HepG2 (cell line): ENCODE data around the gene FRMPD3. TPM values are rescaled to one million over a fixed set of nuclear protein-coding genes. Genes with fewer than 3 reads are reported as not detected.

Experiments
- ATAC-seq: fragments of 200-7000 bp; cut with Tn5 transposase; 3 replicates; pipeline ENCODE4 v1.9.1; 2020; ENCODE audit warnings: mild to moderate bottlenecking, moderate library complexity
- BruUV-seq: library from RNA; stranded (reverse); fragments of 400-500 nt; replicated peaks from 2 replicates; lab custom pipeline; 2021; lab: Mats Ljungman, UMichigan
- CTCF ChIA-PET: fragments of 300-600 bp; formaldehyde crosslinking; extraction: SDS; loops from one replicate; lab custom pipeline; 2021; ENCODE audit warnings: low total read pairs, inconsistent platforms, low intra/inter-chr PET ratio; lab: Yijun Ruan, JAX
- POLR2A ChIA-PET: fragments of 350-600 bp; sonication (Branson Sonifier 250); formaldehyde crosslinking; loops from one replicate; lab custom pipeline; 2020; ENCODE audit warnings: antibody characterized with exemption, inconsistent platforms; lab: Yijun Ruan, JAX
- DNase-seq: peaks from one replicate; pipeline ENCODE4 v3.0.0-alpha.2; 2015; ENCODE audit warnings: low spot score
- FAIRE-seq: peaks from 3 replicates; lab custom pipeline; 2011; peaks lifted over from hg19 to GRCh38; lab: Jason Lieb, UNC
- H2AFZ ChIP-seq: one replicate; pipeline ENCODE4 v1.6.1; 2011; ENCODE audit warnings: low read length, inconsistent platforms
- H3K27ac ChIP-seq: fragments of 300-600 bp; 3 replicates; pipeline ENCODE4 v1.8.0; 2011; ENCODE audit warnings: mixed run types, mild to moderate bottlenecking, mixed read lengths, low read length, inconsistent platforms; ENCODE audit not compliant: insufficient read depth; ENCODE audit errors: extremely low read length
- H3K27me3 ChIP-seq, 2 experiments: fragments of 200-600 bp in 1 of 2; 2 replicates in 1 of 2; 3 replicates in 1 of 2; pipeline versions ENCODE4 v1.6.0 to v1.8.0; 2011; ENCODE audit warnings: low read length in 2 of 2, mild to moderate bottlenecking in 2 of 2, moderate library complexity in 2 of 2, inconsistent platforms in 1 of 2; ENCODE audit not compliant: insufficient read depth in 2 of 2, control insufficient read depth in 1 of 2
- H3K36me3 ChIP-seq, 2 experiments: fragments of 200-600 bp in 1 of 2; replicated peaks in 1 of 2; 2 replicates in 1 of 2; 3 replicates in 1 of 2; pipeline versions ENCODE4 v1.5.1 to v1.8.0; 2011; ENCODE audit warnings: low read length in 2 of 2, inconsistent platforms in 1 of 2; ENCODE audit not compliant: insufficient read depth in 2 of 2, control insufficient read depth in 1 of 2
- H3K4me1 ChIP-seq: 2 replicates; pipeline ENCODE4 v1.5.1; 2012; ENCODE audit warnings: low read length, inconsistent platforms; ENCODE audit not compliant: insufficient read depth
- H3K4me2 ChIP-seq: 2 replicates; pipeline ENCODE4 v1.6.0; 2011; ENCODE audit warnings: low read depth, low read length, inconsistent platforms
- H3K4me3 ChIP-seq, 3 experiments: fragments of 200-600 bp in 1 of 3; sonication (generic), shearing (Covaris generic) in 1 of 3; replicated peaks in 1 of 3; 2 replicates each; pipeline ENCODE4 v1.5.1; 2011 to 2016; ENCODE audit warnings: low read length in 3 of 3, inconsistent platforms in 2 of 3, low read depth in 2 of 3, mild to moderate bottlenecking in 2 of 3, control low read depth in 1 of 3, mixed read lengths in 1 of 3; ENCODE audit not compliant: insufficient read depth in 1 of 3
- H3K79me2 ChIP-seq: one replicate; pipeline ENCODE4 v1.6.1; 2011; ENCODE audit warnings: low read length, inconsistent platforms; ENCODE audit not compliant: insufficient read depth
- H3K9ac ChIP-seq: 2 replicates; pipeline ENCODE4 v1.6.0; 2011; ENCODE audit warnings: mild to moderate bottlenecking, low read depth, low read length, inconsistent platforms; ENCODE audit not compliant: insufficient read depth
- H3K9me3 ChIP-seq: 2 replicates; pipeline ENCODE4 v1.5.1; 2012; ENCODE audit warnings: mild to moderate bottlenecking, low read length
- H4K20me1 ChIP-seq: 2 replicates; pipeline ENCODE4 v1.6.0; 2011; ENCODE audit warnings: inconsistent platforms, mild to moderate bottlenecking, low read length, moderate library complexity; ENCODE audit not compliant: insufficient read depth
- ARHGAP35 ChIP-seq: sonication (generic); formaldehyde crosslinking; IDR thresholded peaks from 2 replicates; pipeline ENCODE4 v1.9.0; 2022; ENCODE audit warnings: mild to moderate bottlenecking, inconsistent platforms, moderate library complexity, missing genetic modification reagents, borderline replicate concordance
- CBX1 ChIP-seq: IDR thresholded peaks from one replicate; pipeline ENCODE4 v1.6.1; 2016; ENCODE audit warnings: antibody characterized with exemption, low read depth
- FOSL1 ChIP-seq: sonication (generic); formaldehyde crosslinking; IDR thresholded peaks from 2 replicates; pipeline ENCODE4 v1.9.0; 2021; ENCODE audit warnings: missing genetic modification reagents, borderline replicate concordance
- FOXA3 ChIP-seq: IDR thresholded peaks from 2 replicates; pipeline ENCODE4 v1.6.1; 2016; ENCODE audit warnings: missing genetic modification reagents, missing compliant biosample characterization
- HNRNPL ChIP-seq: fragments of 200-400 bp; formaldehyde crosslinking; IDR thresholded peaks from 2 replicates; pipeline ENCODE4 v1.6.1; 2017; ENCODE audit warnings: mild to moderate bottlenecking, low read depth, low read length
- KDM1A ChIP-seq: IDR thresholded peaks from 2 replicates; pipeline ENCODE4 v1.6.1; 2016; ENCODE audit warnings: missing compliant biosample characterization
- MAFK ChIP-seq, 2 experiments: IDR thresholded peaks in 1 of 2; conservative IDR thresholded peaks in 1 of 2; 2 replicates each; pipeline ENCODE4 v1.6.1; 2011; ENCODE audit warnings: improper control_type of control experiment in 2 of 2, low read length in 2 of 2
- MIER3 ChIP-seq: IDR thresholded peaks from 2 replicates; pipeline ENCODE4 v1.6.1; 2016; ENCODE audit warnings: missing compliant biosample characterization, borderline replicate concordance
- MLLT10 ChIP-seq: sonication (generic); formaldehyde crosslinking; IDR thresholded peaks from 2 replicates; pipeline ENCODE4 v1.4.0; 2020; ENCODE audit warnings: missing genetic modification reagents
- NFATC3 ChIP-seq: sonication (generic); formaldehyde crosslinking; IDR thresholded peaks from 2 replicates; pipeline ENCODE4 v1.5.1; 2020; ENCODE audit warnings: mild to moderate bottlenecking, missing genetic modification reagents
- NFYB ChIP-seq: sonication (generic); formaldehyde crosslinking; IDR thresholded peaks from 2 replicates; pipeline ENCODE4 v1.4.0; 2020; ENCODE audit warnings: missing genetic modification reagents
- PAF1 ChIP-seq: IDR thresholded peaks from 2 replicates; pipeline ENCODE4 v1.6.1; 2016; ENCODE audit warnings: missing genetic modification reagents, missing compliant biosample characterization
- PAX8 ChIP-seq: sonication (generic); formaldehyde crosslinking; IDR thresholded peaks from 2 replicates; pipeline ENCODE4 v1.8.0; 2022; ENCODE audit warnings: mild to moderate bottlenecking, missing genetic modification reagents, borderline replicate concordance
- PITX1 ChIP-seq: sonication (generic); formaldehyde crosslinking; IDR thresholded peaks from 2 replicates; pipeline ENCODE4 v1.5.1; 2020; ENCODE audit warnings: mild to moderate bottlenecking, missing genetic modification reagents
- TAF15 ChIP-seq: fragments of 200-400 bp; formaldehyde crosslinking; IDR thresholded peaks from one replicate; pipeline ENCODE4 v1.6.1; 2018; ENCODE audit warnings: mild to moderate bottlenecking, low read depth, low read length; ENCODE audit not compliant: poor library complexity, severe bottlenecking
- TCF7L2 ChIP-seq: IDR thresholded peaks from 2 replicates; pipeline ENCODE4 v1.6.1; 2011; ENCODE audit warnings: mild to moderate bottlenecking, low read depth, low read length, moderate library complexity
- ZFP36L2 ChIP-seq: sonication (generic); formaldehyde crosslinking; IDR thresholded peaks from 2 replicates; pipeline ENCODE4 v1.4.0; 2020; ENCODE audit warnings: missing genetic modification reagents
- ZMYM3 ChIP-seq: sonication (generic); formaldehyde crosslinking; IDR thresholded peaks from 2 replicates; pipeline ENCODE4 v1.5.1; 2020; ENCODE audit warnings: mild to moderate bottlenecking, missing genetic modification reagents
- ZNF101 ChIP-seq: sonication (generic); formaldehyde crosslinking; IDR thresholded peaks from 2 replicates; pipeline ENCODE4 v1.4.0; 2020; ENCODE audit warnings: mild to moderate bottlenecking, low read depth, missing genetic modification reagents, borderline replicate concordance
- ZNF331 ChIP-seq: sonication (generic); formaldehyde crosslinking; IDR thresholded peaks from 2 replicates; pipeline ENCODE4 v1.4.0; 2020; ENCODE audit warnings: missing genetic modification reagents
- ZNF337 ChIP-seq: sonication (generic); formaldehyde crosslinking; IDR thresholded peaks from 2 replicates; pipeline ENCODE4 v1.5.1; 2020; ENCODE audit warnings: missing genetic modification reagents, low read depth, mild to moderate bottlenecking, borderline replicate concordance
- ZNF616 ChIP-seq: sonication (generic); formaldehyde crosslinking; IDR thresholded peaks from 2 replicates; pipeline ENCODE4 v1.5.0; 2020; ENCODE audit warnings: low read depth, mild to moderate bottlenecking, missing genetic modification reagents
- ZSCAN9 ChIP-seq: IDR thresholded peaks from 2 replicates; pipeline ENCODE4 v1.6.1; 2016; ENCODE audit warnings: borderline replicate concordance
- WGBS: methylation state at CpG from one replicate; pipeline ENCODE4 v1.1.6; 2017; ENCODE audit warnings: low lambda C conversion rate; 5-methylcytosine and 5-hydroxymethylcytosine counted together
- in situ Hi-C: cut with HindIII; loops from 2 replicates; pipeline ENCODE4 v1.10.0; 2017; ENCODE audit warnings: low pct_unique_long_range_greater_than_20kb; ENCODE audit not compliant: extremely low pct_ligation_motif_present
- intact Hi-C: fragments of 100-400 bp; cut with micrococcal nuclease; formaldehyde crosslinking; loops from one replicate; pipeline ENCODE4 v1.10.0; 2022; ENCODE audit not compliant: unreplicated experiment
- polyA plus RNA-seq, 8 experiments: library from polyadenylated mRNA; depleted of rRNA in 3 of 8; stranded (reverse) in 7 of 8; unstranded in 1 of 8; fragments of >200 nt; fragmentation: Illumina TruSeq in 4 of 8; extraction: Trizol in 4 of 8; gene quantifications; 2 replicates each; pipeline versions ENCODE4 v1.2.1 to v1.2.3, GENCODE V29; 2011 to 2016; ENCODE audit warnings: low read depth in 4 of 8, missing spikeins in 1 of 8, mixed read lengths in 1 of 8; ENCODE audit not compliant: insufficient read depth in 1 of 8
- total RNA-seq, 5 experiments: library from RNA; depleted of rRNA; stranded (reverse); fragments of >200 nt; fragmentation: Illumina TruSeq; extraction: Trizol; gene quantifications; 2 replicates each; pipeline ENCODE4 v1.2.3, GENCODE V29; 2016; ENCODE audit warnings: low read depth in 1 of 5
- TF ChIP-seq, protein P1 (sequence below): sonication (generic); formaldehyde crosslinking; IDR thresholded peaks from 2 replicates; pipeline ENCODE4 v1.5.0; 2020; ENCODE audit warnings: missing genetic modification reagents

The FRMPD3 gene
- total and polyA plus RNA-seq, 2 of the 13 experiments (the other 11 are each of a cell fraction or from before 2014, with no cell fraction given): not detected

DNA sequence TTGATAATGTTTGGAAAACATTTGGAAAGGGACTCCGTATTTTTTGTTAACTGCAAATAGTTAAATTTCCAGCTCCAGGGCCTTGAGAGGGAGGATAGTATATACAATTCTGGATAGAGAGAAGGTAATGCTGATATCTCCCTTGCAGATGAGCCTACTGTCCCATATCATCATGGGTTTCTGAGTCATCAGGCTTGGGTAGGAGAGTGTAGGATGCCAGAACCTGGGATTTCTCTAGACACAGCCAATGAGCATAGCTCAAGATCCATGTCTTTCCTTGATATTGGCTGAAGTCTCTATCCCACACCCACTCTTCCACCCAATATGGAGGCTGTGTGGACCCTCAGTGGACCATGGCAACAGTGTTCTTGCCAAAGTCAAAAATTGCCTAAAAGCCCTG lies 7.8 kb downstream of the FRMPD3 start (continued):
- TF ChIP-seq ZNF101 (CRISPR knock-in tag): no peak
- TF ChIP-seq ZFP36L2 (CRISPR knock-in tag): no peak
- TF ChIP-seq MAFK (conservative IDR thresholded peaks at IDR 0.05 in 1 of 2, IDR thresholded peaks at IDR 0.05 in 1 of 2; ENCODE audit: low read length in 2 of 2): no peak
- no peak for TF ChIP-seq HNRNPL
- no peak for TF ChIP-seq PITX1 (CRISPR knock-in tag)
- no peak for TF ChIP-seq MLLT10 (CRISPR knock-in tag)
- no peak for TF ChIP-seq ZMYM3 (CRISPR knock-in tag)
- TF ChIP-seq KDM1A (CRISPR knock-in tag): no peak

DNA sequence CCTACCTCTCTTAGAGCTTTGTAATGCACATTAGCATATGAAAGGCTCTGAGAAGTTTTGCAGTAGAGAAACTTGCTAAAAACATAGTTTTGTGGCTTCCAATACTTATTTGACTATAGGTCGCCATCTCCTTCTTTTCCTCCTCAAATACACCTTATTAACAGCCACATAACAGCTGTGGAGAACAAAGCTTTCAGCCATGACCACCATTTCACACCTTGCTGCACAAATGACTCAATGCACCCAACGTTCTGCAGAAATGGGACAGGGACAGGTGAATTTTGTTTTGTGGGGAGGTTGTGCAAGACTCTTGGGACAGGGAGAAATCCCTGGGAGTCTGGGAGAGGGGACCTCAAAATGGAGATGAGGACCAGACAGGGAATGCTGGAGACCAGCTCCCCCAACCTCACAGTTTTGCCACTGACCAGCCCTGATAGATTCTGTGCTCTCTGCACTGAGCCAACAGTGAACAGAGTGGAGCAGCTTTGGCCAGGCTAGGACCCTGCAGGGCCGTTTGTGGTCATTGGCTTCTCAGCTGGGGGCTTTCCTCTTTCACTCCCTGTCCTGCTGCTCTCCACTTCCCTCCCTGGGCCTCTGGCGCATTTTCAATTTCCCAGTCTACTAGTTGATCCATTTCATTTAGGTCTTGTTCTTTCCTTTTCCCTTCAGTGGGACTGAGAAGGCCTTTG lies 16.6 kb downstream of the FRMPD3 start:
- no peak overlapping the region for H3K4me3 ChIP-seq
- POLR2A ChIA-PET: no interaction called here
- CTCF ChIA-PET: no interaction called here
- H3K4me1 ChIP-seq: no peaks in the 10 kb centered on the region
- intact Hi-C loops (no loop called here), in situ Hi-C loops (no loop called here)
- TF ChIP-seq PAX8 (no peak), TAF15 (no peak), FOXA3 (CRISPR knock-in tag) (no peak), ZSCAN9 (CRISPR knock-in tag) (no peak), ZNF616 (CRISPR knock-in tag) (no peak), ZNF337 (CRISPR knock-in tag) (no peak), MIER3 (CRISPR knock-in tag) (no peak), CBX1 (no peak), ARHGAP35 (CRISPR knock-in tag) (no peak), FOSL1 (CRISPR knock-in tag) (no peak), PAF1 (no peak), NFYB (CRISPR knock-in tag) (no peak), NFATC3 (CRISPR knock-in tag) (no peak), TCF7L2 (no peak), ZNF331 (CRISPR knock-in tag) (no peak)
- TF ChIP-seq, protein P1, sequence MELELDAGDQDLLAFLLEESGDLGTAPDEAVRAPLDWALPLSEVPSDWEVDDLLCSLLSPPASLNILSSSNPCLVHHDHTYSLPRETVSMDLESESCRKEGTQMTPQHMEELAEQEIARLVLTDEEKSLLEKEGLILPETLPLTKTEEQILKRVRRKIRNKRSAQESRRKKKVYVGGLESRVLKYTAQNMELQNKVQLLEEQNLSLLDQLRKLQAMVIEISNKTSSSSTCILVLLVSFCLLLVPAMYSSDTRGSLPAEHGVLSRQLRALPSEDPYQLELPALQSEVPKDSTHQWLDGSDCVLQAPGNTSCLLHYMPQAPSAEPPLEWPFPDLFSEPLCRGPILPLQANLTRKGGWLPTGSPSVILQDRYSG (CRISPR knock-in tag): no peak
- DNase-seq (no peak), FAIRE-seq (no peak), ATAC-seq (no peak)
- H3K79me2 ChIP-seq: no peaks in the 10 kb centered on the region
- H3K36me3 ChIP-seq: no peaks in the 10 kb centered on the region
- no peaks in the 10 kb centered on the region for H3K27me3 ChIP-seq
- H3K27ac ChIP-seq: no peak overlapping the region
- no peaks in the 10 kb centered on the region for H4K20me1 ChIP-seq
- no peak overlapping the region for H3K9ac ChIP-seq
- no TSS peak for BruUV-seq
- WGBS: 3% methylated on average over 3 of the region's 4 CpGs
- no peak overlapping the region for H2AFZ ChIP-seq
- H3K4me2 ChIP-seq: no peak overlapping the region
- no peaks in the 10 kb centered on the region for H3K9me3 ChIP-seq
